ENCODE results near the gene ANKUB1.
"Not testable (repeated sequence)": the region's sequence is repeated elsewhere in the genome, so short reads cannot be mapped to it uniquely, and the experiment has no call there.

Gene ANKUB1, protein sequence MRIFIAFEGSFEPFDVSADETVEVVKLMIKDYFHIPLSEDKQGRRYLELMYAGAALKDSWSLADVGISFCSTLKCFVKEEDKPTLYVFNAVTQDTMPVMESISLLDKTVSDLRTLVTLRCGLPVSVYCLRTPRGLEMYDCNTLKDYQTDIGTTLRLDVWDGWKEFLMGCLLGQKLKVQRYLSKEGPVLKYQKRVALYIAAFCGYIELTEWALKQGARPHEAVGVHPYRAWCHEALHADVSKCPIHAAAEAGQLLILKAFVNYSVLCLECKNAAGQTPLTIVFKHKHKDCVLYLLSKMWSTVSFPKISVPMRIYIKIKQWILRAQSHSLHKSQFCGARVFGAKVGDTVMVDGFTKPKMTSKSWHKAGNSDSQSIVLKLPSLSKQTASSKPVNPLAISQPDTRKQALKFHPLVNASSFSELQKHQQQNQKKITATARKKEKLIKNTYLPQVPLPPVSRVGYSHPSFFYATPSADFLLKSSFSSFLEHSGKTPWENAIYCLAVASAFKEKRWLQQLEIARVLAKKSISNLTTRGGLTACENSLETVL

DNA sequence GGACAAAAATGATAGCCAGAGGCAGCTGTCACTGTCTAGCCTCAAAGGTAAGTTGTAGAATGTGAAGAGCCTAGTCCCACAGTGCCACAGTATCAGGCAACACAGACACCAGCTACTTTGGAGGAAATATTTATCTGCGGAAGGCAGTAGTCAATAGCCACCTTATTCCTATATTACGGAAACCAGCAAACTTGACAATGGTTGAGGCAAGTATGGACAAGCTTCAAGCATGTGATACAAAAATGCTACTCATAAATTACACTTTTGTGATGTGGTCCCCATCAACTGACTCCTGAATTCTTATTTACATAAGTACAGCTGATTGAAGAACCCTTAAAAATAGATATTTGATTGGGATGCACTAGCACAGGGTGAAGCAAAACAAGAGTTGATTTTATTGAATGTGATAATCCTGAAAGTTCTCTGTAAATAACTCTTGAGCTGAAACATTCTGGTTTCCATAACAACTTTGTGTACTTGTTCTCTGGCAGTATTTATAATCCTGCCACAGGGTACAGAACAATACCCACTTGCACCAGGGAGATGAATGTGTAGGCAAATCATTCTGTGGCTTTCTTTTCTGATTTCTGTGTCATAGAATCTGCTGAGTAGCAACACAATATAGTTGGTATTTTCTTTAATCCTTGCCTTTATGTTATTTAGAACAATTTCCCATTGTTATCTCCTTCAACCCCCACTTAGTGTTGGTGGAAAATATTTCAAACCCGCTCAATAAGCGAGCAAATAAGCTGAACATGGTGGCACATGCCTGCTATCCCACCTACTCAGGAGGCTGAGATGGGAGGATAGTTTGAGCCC is at the start of gene ANKUB1:
TSS of gene ANKUB1 (minus strand) at position 103 of the 819 bp plus-strand sequence. CDS start 188 bp downstream, outside the sequence.
- no peak for DNase-seq

- DNase-seq, result no peak
Observed at GRCh38 chr3:149839896-149840295, 47.5 kb upstream of the ANKUB1 start.

DNA sequence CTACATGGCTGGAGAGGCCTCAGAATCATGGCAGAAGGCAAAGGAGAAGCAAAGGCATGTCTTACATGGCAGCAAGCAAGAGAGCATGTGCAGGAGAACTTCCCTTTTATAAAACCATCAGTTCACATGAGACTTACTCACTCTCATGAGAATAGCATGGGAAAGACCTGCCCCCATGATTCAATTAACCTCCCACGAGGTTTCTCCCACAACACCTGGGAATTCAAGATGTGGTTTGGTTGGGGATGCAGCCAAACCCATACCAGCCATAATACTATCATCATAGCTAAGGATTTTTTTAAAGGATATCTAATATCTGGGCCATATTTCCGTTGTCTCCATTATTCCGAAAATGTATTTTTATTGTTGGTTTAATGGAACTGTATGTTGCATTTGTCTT is 47.1 kb upstream of the ANKUB1 start:
- not testable (repeated sequence) for DNase-seq

GRCh38 chr3:149838491-149838890 is 46.1 kb upstream of the ANKUB1 start:
- not testable (repeated sequence) for DNase-seq

- DNase-seq, result no peak
Observed at GRCh38 chr3:149833241-149833640, 40.9 kb upstream of the ANKUB1 start.

DNA sequence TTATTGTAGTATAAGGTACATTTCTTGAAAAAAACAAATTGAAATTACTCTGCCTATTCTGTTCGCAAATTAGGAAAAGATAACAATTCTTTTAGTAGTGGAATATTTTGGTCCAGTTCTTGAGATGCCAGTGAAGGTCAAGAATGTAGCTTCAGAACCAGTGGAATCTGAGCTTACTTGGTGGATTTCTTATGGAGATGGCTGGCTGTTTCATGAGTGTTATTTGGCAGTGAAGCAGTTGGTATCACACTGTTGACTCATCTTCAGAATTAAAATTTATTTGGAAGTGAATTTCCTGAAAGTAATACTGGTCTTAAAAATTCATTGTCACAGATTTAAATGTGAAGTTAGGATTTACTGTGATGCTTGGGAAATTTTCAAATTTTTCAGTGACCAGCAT is 39.7 kb upstream of the ANKUB1 start:
- DNase-seq, result no peak

DNA sequence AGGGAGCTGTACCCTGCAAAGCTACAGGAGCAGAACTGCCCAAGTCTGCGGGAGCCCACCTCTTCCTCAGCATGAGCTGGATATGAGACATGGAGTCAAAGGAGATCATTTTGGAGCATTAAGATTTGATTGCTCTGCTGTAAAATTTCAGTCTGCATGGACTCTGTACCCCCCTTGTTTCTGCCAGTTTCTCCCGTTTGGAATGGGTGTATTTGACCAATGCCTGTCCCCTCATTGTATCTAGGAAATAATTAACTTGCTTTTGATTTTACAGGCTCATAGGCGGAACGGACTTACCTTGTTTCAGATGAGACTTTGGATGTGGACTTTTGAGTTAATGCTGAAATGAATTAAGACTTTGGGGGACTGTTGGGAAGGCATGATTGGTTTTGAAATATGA is 39.0 kb upstream of the ANKUB1 start:
- DNase-seq, result no peak

- no peak for DNase-seq
Observed at GRCh38 chr3:149830902-149831301, 38.5 kb upstream of the ANKUB1 start.

GRCh38 chr3:149829631-149830030 is 37.3 kb upstream of the ANKUB1 start:
- not testable (repeated sequence) for DNase-seq

DNA sequence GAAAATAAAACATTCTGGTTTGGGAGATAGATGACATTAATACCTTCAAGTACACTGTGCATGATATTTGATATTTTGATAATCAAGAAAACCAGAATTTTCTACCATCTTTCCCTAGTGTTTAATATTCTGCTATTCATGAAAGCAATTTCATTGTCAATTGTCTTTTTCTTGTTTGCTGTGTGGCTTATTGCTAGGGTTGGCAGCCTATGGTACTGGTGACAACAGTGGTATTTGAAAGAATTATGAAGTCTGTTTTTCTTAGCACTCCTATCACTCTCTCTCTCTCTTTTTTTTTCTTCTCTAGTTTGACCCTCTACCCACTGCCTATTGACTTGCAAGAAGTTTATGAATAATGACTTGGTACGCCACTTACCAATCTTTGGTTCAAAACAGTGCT is 36.0 kb upstream of the ANKUB1 start:
- no peak for DNase-seq

DNA sequence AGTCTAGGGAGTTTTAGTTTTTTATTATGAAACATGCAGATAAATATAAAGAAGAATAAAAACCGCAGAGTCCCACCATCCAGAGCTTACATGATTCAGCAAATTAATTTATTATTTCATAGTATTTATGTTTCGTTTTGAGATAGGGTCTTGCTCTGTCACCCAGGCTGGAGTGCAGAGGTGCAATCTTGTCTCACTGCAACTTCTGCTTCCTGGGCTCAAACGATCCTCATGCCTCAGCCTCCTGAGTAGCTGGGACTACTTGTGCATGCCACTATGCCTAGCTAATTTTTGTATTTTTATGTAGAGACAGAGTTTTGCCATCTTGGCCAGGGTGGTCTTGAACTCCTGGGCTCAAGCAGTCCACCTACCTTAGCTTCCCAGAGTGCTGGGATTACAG is 34.3 kb upstream of the ANKUB1 start:
- no peak for DNase-seq

DNA sequence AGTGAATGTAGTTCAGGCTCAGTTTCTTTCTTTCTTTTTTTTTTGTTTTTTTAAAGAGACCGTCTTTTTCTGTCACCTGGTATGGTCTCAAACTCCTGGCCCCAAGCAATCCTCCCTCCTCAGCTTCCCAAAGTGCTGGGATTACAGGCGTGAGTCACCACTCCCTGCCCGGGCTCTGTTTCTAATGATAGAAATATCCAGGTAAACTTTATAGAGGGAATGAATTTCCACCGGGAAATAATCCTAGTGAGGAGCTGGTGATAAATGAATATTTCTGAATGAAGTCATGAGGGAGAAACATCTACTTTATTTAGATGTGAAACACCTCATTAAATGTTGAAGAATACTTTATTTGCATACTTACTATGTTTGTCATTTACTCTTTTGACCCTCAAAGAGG is 27.8 kb upstream of the ANKUB1 start:
- DNase-seq, result no peak

GRCh38 chr3:149819432-149819831 is 27.1 kb upstream of the ANKUB1 start:
- no peak for DNase-seq

- peak in 1 of 2 donors; percentile 21 for DNase-seq
Observed at GRCh38 chr3:149816986-149817385, 24.6 kb upstream of the ANKUB1 start.

DNA sequence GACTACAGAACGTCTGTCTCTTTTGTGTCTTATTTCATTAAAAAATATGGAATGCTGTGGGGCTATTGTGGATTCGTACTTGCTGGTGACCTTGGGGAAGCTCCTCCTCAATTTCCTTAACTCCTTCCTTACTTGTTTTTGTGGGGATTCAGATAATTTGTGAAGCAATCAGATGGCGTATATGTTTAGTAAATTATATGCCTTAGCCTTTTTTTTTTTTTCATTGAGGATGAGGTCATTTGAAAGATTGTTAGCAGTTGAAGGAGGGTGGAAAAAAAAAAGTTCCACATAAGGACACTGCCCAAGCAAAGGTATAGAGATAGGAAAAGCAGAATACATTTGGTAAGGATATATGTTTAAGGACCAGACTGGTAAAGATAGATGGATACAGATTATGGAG is 24.0 kb upstream of the ANKUB1 start:
- DNase-seq, result no peak

DNA sequence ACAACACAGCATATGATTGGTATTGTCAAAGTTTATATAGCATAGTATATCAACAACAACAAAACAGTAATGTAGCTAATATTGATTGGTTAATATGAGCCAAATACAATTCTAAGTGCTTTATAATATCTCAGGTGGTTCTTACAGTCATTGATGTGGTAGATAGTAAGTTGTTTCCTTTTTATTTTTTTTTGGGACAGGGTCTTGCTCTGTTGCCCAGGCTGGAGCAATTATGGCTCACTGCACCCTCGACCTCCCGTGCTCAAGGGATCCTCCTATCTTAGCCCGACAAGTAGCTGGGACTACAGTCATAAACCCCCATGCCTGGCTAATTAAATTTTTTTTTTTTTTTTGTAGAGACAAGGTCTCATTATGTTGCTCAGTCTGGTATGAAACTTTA is 23.4 kb upstream of the ANKUB1 start:
- DNase-seq, result no peak

DNA sequence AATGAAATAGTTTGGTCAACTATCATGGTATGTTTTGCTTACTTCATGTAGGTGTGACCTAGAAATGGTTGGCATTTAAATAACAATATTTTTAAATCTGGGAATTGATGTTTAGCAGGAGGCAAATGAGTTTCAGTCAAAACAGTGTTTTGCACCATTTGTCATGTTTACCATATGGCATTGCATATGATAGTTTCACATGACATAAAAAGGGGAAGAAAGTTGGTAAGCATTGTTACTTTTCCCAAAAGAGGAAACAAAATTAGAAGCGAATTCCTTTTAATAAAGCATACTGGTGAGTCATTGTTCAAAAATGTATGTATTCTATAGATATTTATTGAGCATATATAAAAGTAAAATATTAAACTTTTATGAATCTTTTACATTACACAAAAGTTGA is 23.0 kb upstream of the ANKUB1 start:
- DNase-seq, result no peak

DNA sequence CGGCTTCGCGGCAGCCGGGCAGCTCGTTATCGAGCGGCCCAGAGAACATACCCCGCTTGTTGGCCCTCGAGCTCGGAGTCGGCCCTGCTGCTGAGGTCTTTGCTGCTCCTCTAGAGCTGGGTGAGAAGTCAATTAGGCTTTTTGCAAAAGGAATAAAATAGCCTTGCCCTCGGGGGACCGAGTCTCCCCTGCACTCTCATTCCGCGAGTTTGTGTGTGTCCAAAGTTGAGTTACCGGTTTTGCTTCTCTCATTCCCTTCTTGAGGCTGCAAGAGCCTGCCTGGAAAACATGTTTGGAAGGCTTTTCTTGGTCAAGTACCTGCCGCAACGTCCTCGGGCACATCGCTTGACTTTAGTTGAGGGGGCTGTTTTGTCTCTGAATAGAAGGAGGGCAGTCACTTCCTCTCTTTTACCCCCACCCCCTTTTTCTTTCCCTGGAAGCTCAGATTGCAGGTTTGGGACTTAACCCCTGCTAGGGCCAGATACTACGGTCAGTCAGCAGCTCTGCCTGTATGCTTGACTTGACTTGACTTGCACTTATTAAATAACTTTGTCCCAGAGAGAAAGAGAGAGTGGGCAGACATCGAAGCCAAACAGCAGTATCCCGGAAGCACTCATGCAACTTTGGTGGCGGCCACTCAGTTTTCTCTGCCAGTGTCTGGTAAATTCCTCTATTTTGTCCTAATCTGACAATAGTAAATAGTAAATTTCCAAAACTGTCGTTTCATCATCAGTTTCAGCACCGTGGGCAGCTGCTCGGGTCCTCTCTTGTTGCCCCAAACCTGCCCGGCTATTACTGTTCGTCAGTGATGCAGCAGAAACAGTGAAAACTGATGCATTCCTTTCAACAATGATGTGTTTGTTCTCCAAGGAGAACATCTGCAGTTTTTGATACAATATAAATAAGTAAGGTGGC is 21.3 kb upstream of the ANKUB1 start:
- DNase-seq, result peak; percentile 30 to 45

- DNase-seq, result peak; percentile 93 to 94
Observed at GRCh38 chr3:149812606-149813366, 20.4 kb upstream of the ANKUB1 start, which contains the start of gene RNF13. Gene RNF13, plus strand, starts transcription at chr3:149813215. Its CDS starts 32,812 bp downstream, at chr3:149846027.

DNA sequence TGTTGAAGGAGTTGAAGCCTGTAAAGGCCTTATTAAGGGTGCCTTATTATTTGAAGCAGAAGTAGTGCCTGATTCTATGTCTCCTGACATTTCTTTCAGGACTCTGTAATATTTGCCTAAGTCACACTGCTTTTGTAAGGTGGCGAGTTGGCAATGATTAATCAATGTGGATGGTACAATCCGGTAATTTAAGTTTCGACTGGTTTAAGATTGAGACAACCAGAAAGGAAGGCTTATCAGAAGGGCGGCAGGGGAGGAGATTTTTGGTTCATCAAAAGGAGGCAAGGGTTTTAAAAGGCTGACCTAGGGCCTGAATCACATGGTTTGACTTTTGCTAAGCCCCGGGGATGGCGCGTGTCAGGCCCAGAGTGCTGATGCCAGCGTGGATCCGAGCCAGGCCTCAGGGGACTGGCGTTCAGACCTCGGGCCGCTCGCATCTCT is 19.8 kb upstream of the ANKUB1 start:
- no peak for DNase-seq

DNA sequence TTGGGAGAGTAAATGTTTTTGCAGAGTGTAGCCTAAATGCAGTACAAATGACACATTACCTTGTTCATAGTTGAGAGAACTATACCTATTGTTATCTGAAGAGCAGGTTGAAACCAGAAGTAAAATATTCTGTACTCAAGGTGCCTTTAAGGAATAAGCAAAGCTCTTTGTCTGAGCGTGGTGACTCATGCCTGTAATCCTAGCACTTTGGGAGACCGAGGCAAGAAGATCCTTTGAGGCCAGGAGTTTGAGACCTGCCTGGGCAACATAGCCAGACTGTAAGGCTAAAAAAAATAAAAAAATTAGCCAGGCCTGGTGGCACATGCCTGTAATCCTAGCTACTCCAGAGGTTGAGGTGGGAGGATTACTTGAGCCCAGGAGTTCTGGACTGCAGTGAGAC is 18.5 kb upstream of the ANKUB1 start:
- DNase-seq, result no peak

DNA sequence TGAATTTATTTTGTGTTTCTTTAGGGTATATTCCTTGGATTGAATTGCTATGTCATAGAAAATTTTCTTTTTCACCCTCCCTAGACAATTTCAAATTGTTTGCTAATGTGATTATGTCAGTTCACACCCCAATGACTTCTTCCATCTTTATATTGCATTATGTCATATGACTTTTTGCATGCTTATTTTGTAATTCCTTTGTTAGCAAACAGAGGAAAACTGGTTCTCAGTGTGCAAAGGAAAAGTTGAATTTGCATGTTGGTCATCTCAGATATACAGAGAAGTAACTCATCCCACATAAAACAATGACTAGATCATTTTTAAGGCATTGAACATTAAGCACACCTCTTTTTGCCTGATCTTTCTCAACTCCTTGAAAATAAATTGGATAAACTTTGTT is 17.3 kb upstream of the ANKUB1 start:
- no peak for DNase-seq
